PC-9 (cell line): ENCODE measurements around the gene GRIPAP1. TPM values are rescaled to one million over a fixed set of nuclear protein-coding genes. Genes with fewer than 3 reads are reported as not detected.

Source experiments
- BruUV-seq: library from RNA; stranded (reverse); fragments of 400-500 nt; replicated peaks from 2 replicates; lab custom pipeline; 2021; lab: Mats Ljungman, UMichigan
- CTCF ChIA-PET: fragments of 300-600 bp; sonication (Branson Sonifier 250); formaldehyde crosslinking; loops from one replicate; lab custom pipeline; 2022; ENCODE audit warnings: antibody characterized with exemption; lab: Charles Lee
- POLR2A ChIA-PET: fragments of 300-600 bp; sonication (Branson Sonifier 250); formaldehyde crosslinking; loops from one replicate; lab custom pipeline; 2022; ENCODE audit warnings: antibody characterized with exemption; ENCODE audit not compliant: unreplicated experiment; lab: Charles Lee
- DNase-seq, 2 experiments: peaks; one replicate each; pipeline versions ENCODE4 v3.0.0 to v3.0.0-alpha.2; 2015 to 2022; ENCODE audit warnings: mixed read lengths in 1 of 2
- H2AFZ ChIP-seq: fragments of 200-600 bp; sonication (generic); 2 replicates; pipeline ENCODE4 v1.8.1; 2017; ENCODE audit warnings: antibody characterized with exemption
- H3F3A ChIP-seq: fragments of 200-600 bp; sonication (generic); 2 replicates; pipeline ENCODE4 v1.8.1; 2017; ENCODE audit warnings: antibody characterized with exemption, mild to moderate bottlenecking, low read depth; ENCODE audit not compliant: insufficient read depth
- H3K27ac ChIP-seq: fragments of 200-600 bp; sonication (generic); 2 replicates; pipeline ENCODE4 v1.6.1; 2016; ENCODE audit warnings: mixed run types
- H3K27me3 ChIP-seq: fragments of 200-600 bp; sonication (generic); 2 replicates; pipeline ENCODE4 v1.6.1; 2016; ENCODE audit warnings: low read depth, mixed run types; ENCODE audit not compliant: insufficient read depth
- H3K36me3 ChIP-seq: fragments of 200-600 bp; sonication (generic); 2 replicates; pipeline ENCODE4 v1.6.1; 2016; ENCODE audit warnings: low read depth, mixed run types
- H3K4me1 ChIP-seq: fragments of 200-600 bp; sonication (generic); replicated peaks from 2 replicates; pipeline ENCODE4 v1.6.1; 2016; ENCODE audit warnings: mixed run types; ENCODE audit not compliant: insufficient read depth
- H3K4me2 ChIP-seq: fragments of 200-600 bp; sonication (generic); 2 replicates; pipeline ENCODE4 v1.6.1; 2017; ENCODE audit warnings: mixed run types
- H3K4me3 ChIP-seq: fragments of 200-600 bp; sonication (generic); 2 replicates; pipeline ENCODE4 v1.6.1; 2016; ENCODE audit warnings: mixed run types
- H3K79me2 ChIP-seq: fragments of 200-600 bp; sonication (generic); 2 replicates; pipeline ENCODE4 v1.6.1; 2017; ENCODE audit warnings: low read depth, mixed run types
- H3K9me2 ChIP-seq: fragments of 200-600 bp; sonication (generic); 2 replicates; pipeline ENCODE4 v1.8.1; 2017; ENCODE audit warnings: mild to moderate bottlenecking; ENCODE audit not compliant: insufficient read depth
- H3K9me3 ChIP-seq: fragments of 200-600 bp; sonication (generic); 2 replicates; pipeline ENCODE4 v1.8.1; 2016; ENCODE audit warnings: low read depth; ENCODE audit not compliant: insufficient read depth
- H4K20me1 ChIP-seq: fragments of 200-600 bp; sonication (generic); 2 replicates; pipeline ENCODE4 v1.8.1; 2017; ENCODE audit not compliant: insufficient read depth
- CTCF ChIP-seq: fragments of 200-600 bp; sonication (generic); conservative IDR thresholded peaks from 2 replicates; pipeline ENCODE4 v1.6.1; 2017; ENCODE audit warnings: mixed run types, antibody characterized with exemption, mild to moderate bottlenecking, moderate library complexity
- EZH2 ChIP-seq: fragments of 200-600 bp; sonication (generic); IDR thresholded peaks from 2 replicates; pipeline ENCODE4 v1.8.0; 2017; ENCODE audit warnings: antibody characterized with exemption, low read depth
- intact Hi-C: fragments of 100-400 bp; cut with micrococcal nuclease; formaldehyde crosslinking; loops from one replicate; pipeline ENCODE4 v1.10.0; 2022; ENCODE audit not compliant: unreplicated experiment
- total RNA-seq: library from RNA; stranded (reverse); gene quantifications from 2 replicates; pipeline ENCODE4 v1.2.3, GENCODE V29; 2021

GRIPAP1 gene
- total RNA-seq, 1 experiment from 2014 or later = 33.6 TPM

DNA sequence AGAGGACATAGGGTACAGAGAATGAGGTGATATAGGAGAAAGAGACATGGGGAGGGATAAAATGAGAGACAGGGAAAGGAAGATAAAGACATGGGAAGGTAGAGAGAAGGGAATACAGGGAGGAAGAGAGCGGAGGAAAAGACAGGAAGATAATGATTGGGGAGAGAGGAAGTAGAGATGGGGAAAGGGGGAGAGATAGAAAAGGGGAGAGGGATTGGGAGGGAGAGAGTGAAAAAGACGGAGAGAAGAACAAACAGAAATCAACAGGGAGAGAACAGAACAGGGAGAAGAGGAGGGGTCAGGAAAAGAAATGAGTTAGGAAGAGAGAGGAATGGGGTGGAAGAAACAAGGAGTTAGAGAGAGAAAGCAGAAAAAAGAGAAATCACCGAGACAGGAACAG is 4.6 kb downstream of the GRIPAP1 start:
- BruUV-seq = no TSS peak
- H3K9me3 ChIP-seq = no peaks in the 10 kb centered on the region
- ChIA-PET CTCF (no interaction called here), POLR2A (no interaction called here)
- H3K9me2 ChIP-seq = no peaks in the 10 kb centered on the region
- no peak overlapping the region for H3K27ac ChIP-seq
- H3K79me2 ChIP-seq = 0 out of 2 replicates have a peak, but pooled peaks cover 6% of the 10 kb centered on the region
- H3K4me1 ChIP-seq = no peaks in the 10 kb centered on the region
- H3K4me3 ChIP-seq = no peak overlapping the region
- TF ChIP-seq EZH2 (no peak), CTCF (no peak)
- no peaks in the 10 kb centered on the region for H3F3A ChIP-seq
- no peaks in the 10 kb centered on the region for H3K27me3 ChIP-seq
- H2AFZ ChIP-seq = no peak overlapping the region
- H3K4me2 ChIP-seq = no peak overlapping the region
- no peaks in the 10 kb centered on the region for H3K36me3 ChIP-seq
- no peak for DNase-seq
- intact Hi-C loops = no loop called here
- H4K20me1 ChIP-seq = no peaks in the 10 kb centered on the region

DNA sequence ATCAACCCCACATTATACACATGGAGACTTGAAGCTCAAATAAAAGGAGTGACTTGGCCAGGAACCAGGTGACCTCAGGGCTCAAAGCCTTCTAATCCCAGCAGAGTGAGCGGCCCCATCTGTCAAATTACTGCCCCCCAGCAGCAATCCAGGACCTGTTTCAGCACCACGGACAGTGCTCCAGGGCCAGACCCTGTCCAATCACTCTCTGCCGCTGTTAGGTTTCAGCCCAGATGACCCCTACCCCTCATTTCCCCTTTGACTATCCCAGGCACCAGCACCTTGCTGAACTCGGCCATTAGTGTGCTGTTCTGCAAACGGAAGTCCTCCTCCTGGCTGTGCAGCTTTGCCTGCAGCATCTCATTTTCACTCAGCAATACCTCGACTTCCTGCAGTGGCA is 5.1 kb downstream of the GRIPAP1 start:
- no peaks in the 10 kb centered on the region for H3K36me3 ChIP-seq

GRCh38 chrX:48992341-48992740 is 9.7 kb downstream of the GRIPAP1 start:
- POLR2A ChIA-PET = no interaction called here
- Histone ChIP-seq H3K9me3 (no peaks in the 10 kb centered on the region), H3F3A (no peaks in the 10 kb centered on the region), H3K79me2 (no peaks in the 10 kb centered on the region), H4K20me1 (no peaks in the 10 kb centered on the region), H3K27ac (no peak overlapping the region), H3K4me1 (no peaks in the 10 kb centered on the region), H3K9me2 (no peaks in the 10 kb centered on the region), H3K36me3 (no peaks in the 10 kb centered on the region), H3K4me3 (no peak overlapping the region), H2AFZ (no peak overlapping the region), H3K27me3 (no peaks in the 10 kb centered on the region), H3K4me2 (no peak overlapping the region)
- CTCF ChIA-PET = no interaction called here
- TF ChIP-seq EZH2 (no peak), CTCF (no peak)
- intact Hi-C loops = no loop called here
- DNase-seq = no peak
- BruUV-seq = no TSS peak

More for the DNA sequence above, 5.1 kb downstream of the GRIPAP1 start:
- CTCF ChIA-PET = no interaction called here
- no peaks in the 10 kb centered on the region for H3F3A ChIP-seq
- BruUV-seq = no TSS peak
- no peaks in the 10 kb centered on the region for H4K20me1 ChIP-seq
- H2AFZ ChIP-seq = no peak overlapping the region
- H3K4me1 ChIP-seq = no peaks in the 10 kb centered on the region
- TF ChIP-seq CTCF (no peak), EZH2 (no peak)
- intact Hi-C loops = no loop called here
- POLR2A ChIA-PET = no interaction called here
- H3K79me2 ChIP-seq = 0 out of 2 replicates have a peak, but pooled peaks cover 6% of the 10 kb centered on the region
- no peak overlapping the region for H3K4me2 ChIP-seq
- H3K27me3 ChIP-seq = no peaks in the 10 kb centered on the region
- no peak overlapping the region for H3K4me3 ChIP-seq
- no peak overlapping the region for H3K27ac ChIP-seq
- H3K9me2 ChIP-seq = no peaks in the 10 kb centered on the region
- DNase-seq = no peak
- no peaks in the 10 kb centered on the region for H3K9me3 ChIP-seq
